ENCODE measurements around the gene BACE2. TPM values are rescaled to one million over a fixed set of nuclear protein-coding genes. Genes with fewer than 3 reads are reported as not detected.

The BACE2 gene
- total and polyA plus RNA-seq, 2 of the 13 experiments (the other 11 are each of a cell fraction or from before 2014, with no cell fraction given) = 0.07 to 0.11 TPM

- TF ChIP-seq ZFP36L1 (CRISPR knock-in tag; IDR thresholded peaks at IDR 0.05) (no peak), BCL3 (CRISPR knock-in tag; IDR thresholded peaks at IDR 0.05) (no peak), MAF1 (CRISPR knock-in tag; IDR thresholded peaks at IDR 0.05; ENCODE audit: borderline replicate concordance) (no peak), HOXA5 (CRISPR knock-in tag; IDR thresholded peaks at IDR 0.05) (no peak), RNF219 (CRISPR knock-in tag; IDR thresholded peaks at IDR 0.05) (no peak), ZNF263 (CRISPR knock-in tag; IDR thresholded peaks at IDR 0.05) (no peak), ZNF225 (CRISPR knock-in tag; IDR thresholded peaks at IDR 0.05) (no peak), ZNF576 (CRISPR knock-in tag; IDR thresholded peaks at IDR 0.05) (no peak)
- H3K27me3 ChIP-seq (ENCODE audit: control insufficient read depth in 1 of 2, insufficient read depth in 2 of 2, low read length in 2 of 2) = peaks cover 0 to 5% of the 10 kb centered on the region in 2 experiments; a peak in 2 of 5 replicates
- no peak overlapping the region for H2AFZ ChIP-seq (ENCODE audit: low read length)
- no peak overlapping the region for H3K4me3 ChIP-seq (replicated peaks in 1 of 3; ENCODE audit: insufficient read depth in 1 of 3, low read depth in 2 of 3, low read length in 3 of 3)
- intact Hi-C loops (cut with micrococcal nuclease; ENCODE audit: unreplicated experiment) = no loop called here
- ATAC-seq = no peak
- no TSS peak for BruUV-seq (replicated peaks)
- no peak overlapping the region for H3K4me2 ChIP-seq (ENCODE audit: low read depth, low read length)
- no peak for FAIRE-seq
- H3K36me3 ChIP-seq (replicated peaks in 1 of 2; ENCODE audit: control insufficient read depth in 1 of 2, insufficient read depth in 2 of 2, low read length in 2 of 2) = no peaks in the 10 kb centered on the region
- no peak for DNase-seq (ENCODE audit: low spot score)
- 57% methylated on average over 8 of the region's 8 CpGs for WGBS (ENCODE audit: low lambda C conversion rate)
- H3K4me1 ChIP-seq (ENCODE audit: insufficient read depth, low read length) = peaks cover 12% of the 10 kb centered on the region
- CTCF ChIA-PET (ENCODE audit: low intra/inter-chr PET ratio, low total read pairs) = no interaction called here
- POLR2A ChIA-PET = no interaction called here
- H3K27ac ChIP-seq (ENCODE audit: extremely low read length, insufficient read depth, low read length) = no peak overlapping the region
- no peaks in the 10 kb centered on the region for H3K79me2 ChIP-seq (ENCODE audit: insufficient read depth, low read length)
- in situ Hi-C loops (cut with HindIII; ENCODE audit: extremely low pct_ligation_motif_present, low pct_unique_long_range_greater_than_20kb) = no loop called here
- no peak overlapping the region for H3K9ac ChIP-seq (ENCODE audit: insufficient read depth, low read depth, low read length)
- H4K20me1 ChIP-seq (ENCODE audit: insufficient read depth, low read length) = no peaks in the 10 kb centered on the region
- H3K9me3 ChIP-seq (ENCODE audit: low read length) = no peaks in the 10 kb centered on the region
Observed at GRCh38 chr21:41226853-41227252, 58.9 kb downstream of the BACE2 start.
